ENCODE results near the gene AGAP2.
"Not testable (repeated sequence)": the region's sequence is repeated elsewhere in the genome, so short reads cannot be mapped to it uniquely, and the experiment has no call there.

AGAP2 gene

GRCh38 chr12:57687862-57688261 lies 50.7 kb downstream of the AGAP2 start:
- H3K4me3 ChIP-seq (ENCODE audit: low read depth, low read length) = no peak overlapping the region
- TF ChIP-seq CTCF (conservative IDR thresholded peaks at IDR 0.05; ENCODE audit: low read depth, low read length) = no peak
- DNase-seq (ENCODE audit: low read depth) = no peak

GRCh38 chr12:57679697-57680096 lies 58.8 kb downstream of the AGAP2 start:
- TF ChIP-seq CTCF (conservative IDR thresholded peaks at IDR 0.05; ENCODE audit: low read depth, low read length) = no peak
- no peak for DNase-seq (ENCODE audit: low read depth)
- no peak overlapping the region for H3K4me3 ChIP-seq (ENCODE audit: low read depth, low read length)

GRCh38 chr12:57677947-57678346 lies 60.6 kb downstream of the AGAP2 start:
- H3K4me3 ChIP-seq (ENCODE audit: low read depth, low read length); DNase-seq (ENCODE audit: low read depth): not testable (repeated sequence)

GRCh38 chr12:57674691-57675090 lies 63.9 kb downstream of the AGAP2 start:
- DNase-seq (ENCODE audit: low read depth) = no peak
- H3K4me3 ChIP-seq (ENCODE audit: low read depth, low read length) = no peak overlapping the region
- TF ChIP-seq CTCF (conservative IDR thresholded peaks at IDR 0.05; ENCODE audit: low read depth, low read length) = no peak
